HL-60/S4 treated with phorbol 12-myristate 13-acetate at 8.2 ng/mL for 4 days and 3 days (cell line): ENCODE results near the gene KRTCAP2.

Source experiments
- in situ Hi-C: fragments of 300-500 bp; cut with MboI; formaldehyde crosslinking; loops from 2 replicates; pipeline ENCODE4 v1.15.0; 2022; ENCODE audit warnings: low sequenced_read_pairs

The KRTCAP2 gene

GRCh38 chr1:155200920-155201319 is 27.8 kb upstream of the KRTCAP2 start:
- in situ Hi-C loops: no loop called here

- in situ Hi-C loops: loop anchor here (25.0 kb wide), 1 partner anchor 388 kb away; no protein-coding TSS in a partner anchor
Observed at GRCh38 chr1:155199792-155200191, 26.7 kb upstream of the KRTCAP2 start.

DNA sequence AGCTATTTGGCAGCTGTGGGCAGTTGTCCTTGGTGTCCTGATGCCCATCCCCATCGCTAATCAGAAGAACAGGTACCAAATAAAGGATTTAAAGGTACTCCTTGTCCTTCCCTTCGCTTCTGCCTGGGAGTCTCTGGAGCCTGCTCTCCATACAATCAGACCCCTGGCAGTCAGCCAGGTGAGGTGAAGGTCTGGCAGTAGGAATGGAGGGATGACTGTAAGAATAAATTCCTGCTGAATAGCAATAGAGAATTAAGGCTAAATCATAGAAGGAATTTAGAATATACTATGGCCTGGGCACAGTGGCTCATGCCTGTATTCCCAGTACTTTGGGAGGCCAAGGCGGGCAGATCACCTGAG is 25.4 kb upstream of the KRTCAP2 start:
- in situ Hi-C loops: loop anchor here (25.0 kb wide), 1 partner anchor 389 kb away; no protein-coding TSS in a partner anchor

GRCh38 chr1:155197901-155198546 is 24.9 kb upstream of the KRTCAP2 start:
- in situ Hi-C loops: loop anchor here (25.0 kb wide), 1 partner anchor 389 kb away; no protein-coding TSS in a partner anchor

DNA sequence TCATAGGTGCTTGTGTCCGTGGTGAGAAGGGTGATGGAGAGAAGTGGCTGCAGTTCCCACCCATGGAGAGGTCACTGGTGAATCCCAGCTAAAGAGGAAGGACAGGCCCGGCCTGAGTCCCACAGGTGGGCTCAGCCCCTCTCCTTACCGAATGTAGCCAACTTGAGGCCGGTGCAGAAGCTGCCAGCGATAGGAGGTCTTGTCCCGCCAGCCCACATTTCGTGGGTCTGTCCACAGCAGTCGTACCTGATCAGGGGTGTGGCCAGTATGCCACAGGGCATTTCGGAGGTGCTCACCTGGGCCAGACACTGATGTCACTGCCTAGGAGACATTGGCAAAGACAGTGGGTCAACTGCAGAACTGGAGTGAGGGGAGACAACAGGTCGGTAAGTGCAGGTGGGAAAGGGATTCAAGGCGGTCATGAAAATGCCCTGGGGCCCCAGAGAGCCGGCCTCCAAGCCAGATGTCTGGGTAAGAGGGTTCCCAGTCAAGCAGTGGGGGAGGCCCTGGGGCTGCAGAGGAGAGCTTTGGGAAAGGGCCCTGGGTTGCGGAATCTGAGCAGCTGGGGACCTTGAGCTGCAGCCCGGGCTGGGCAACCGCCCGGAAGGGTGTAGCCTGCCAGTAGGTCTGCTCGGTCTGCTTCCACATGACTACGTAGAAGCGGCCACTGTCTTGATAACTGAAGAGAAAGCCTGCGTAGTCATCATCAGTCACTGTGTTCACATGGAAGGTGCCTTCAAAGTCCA is 24.0 kb upstream of the KRTCAP2 start:
- in situ Hi-C loops: loop anchor here (25.0 kb wide), 1 partner anchor 390 kb away; no protein-coding TSS in a partner anchor

DNA sequence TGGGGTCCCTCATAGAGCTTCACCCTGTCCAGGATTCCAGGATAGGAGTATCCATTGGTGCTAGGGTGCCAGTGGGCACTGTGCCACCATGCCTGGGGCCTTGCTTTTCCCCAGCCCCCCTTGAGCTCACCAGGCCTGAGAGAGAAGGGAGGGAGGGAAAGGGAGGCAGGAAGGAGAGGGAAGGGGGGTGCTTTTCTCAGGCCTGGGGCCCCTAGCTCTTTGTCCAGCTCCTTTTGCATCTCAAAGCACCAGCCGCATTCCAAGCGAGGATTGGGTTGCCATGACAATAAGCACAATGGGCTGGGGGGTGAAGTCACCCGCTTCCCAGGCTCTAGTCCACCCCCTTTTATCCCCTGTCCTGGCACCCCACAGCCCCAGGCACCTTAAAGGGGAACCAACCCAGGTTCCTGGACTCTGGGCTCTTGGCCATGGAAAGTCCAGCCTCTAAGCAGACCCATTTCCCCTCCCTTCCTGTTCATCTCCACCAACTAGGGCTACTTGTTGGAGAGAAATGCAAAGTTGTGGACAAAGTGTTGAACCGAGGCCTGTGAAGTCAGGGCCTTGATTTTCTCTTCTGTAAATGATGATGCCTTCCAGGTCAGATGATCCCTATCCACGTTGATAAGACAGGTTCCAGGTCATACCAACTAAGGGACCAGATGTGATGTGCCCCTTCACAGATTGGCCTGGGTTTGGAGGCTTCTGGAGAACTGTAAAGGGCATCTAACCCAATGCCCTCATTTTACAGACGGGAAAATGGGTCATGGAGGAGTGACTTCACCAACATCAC is 23.2 kb upstream of the KRTCAP2 start:
- in situ Hi-C loops: loop anchor here (25.0 kb wide), 1 partner anchor 391 kb away; no protein-coding TSS in a partner anchor

DNA sequence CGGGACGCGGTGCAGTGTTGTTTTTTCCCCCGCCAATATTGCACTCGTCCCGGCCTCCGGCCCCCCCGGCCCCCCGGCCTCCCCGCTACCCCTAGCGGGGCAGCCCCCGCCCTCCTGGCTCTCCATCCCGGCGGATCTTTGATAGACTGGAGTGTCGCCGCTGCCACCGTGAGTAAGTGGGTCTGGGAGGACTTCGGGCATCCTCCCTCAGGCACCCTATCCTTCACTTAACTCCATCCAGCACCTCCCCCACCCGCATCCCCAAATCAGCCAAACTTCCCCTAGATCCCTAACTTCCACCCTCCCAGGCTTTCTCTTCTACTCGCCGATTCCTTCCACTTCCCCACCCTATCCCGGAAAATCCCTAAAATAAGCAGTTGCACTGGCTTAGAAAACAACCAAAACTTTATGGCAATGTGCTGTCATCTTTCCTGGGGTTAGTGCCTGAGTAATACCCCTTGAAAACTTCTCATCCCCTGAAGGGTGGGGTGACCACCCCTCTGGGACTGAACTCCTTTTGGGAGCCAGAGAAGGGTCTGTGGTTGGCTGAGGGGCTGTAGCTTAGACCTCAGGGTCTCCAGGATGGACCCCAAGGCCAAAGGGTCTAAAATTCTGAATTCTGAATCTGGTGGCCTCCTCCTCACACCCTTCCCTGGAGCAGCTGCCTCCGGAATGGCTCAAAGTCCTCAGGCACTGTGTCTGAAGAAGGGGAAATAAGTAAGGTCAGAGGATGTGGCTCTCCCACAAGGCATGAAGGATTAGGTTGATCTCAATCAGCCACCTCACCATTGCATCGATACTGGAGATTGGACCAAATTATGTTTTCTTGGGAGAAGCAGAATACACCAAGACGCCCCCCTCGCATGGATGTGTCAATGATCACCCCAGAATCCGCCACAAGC is 22.3 kb upstream of the KRTCAP2 start:
- in situ Hi-C loops: loop anchor here (25.0 kb wide), 1 partner anchor 392 kb away; no protein-coding TSS in a partner anchor

DNA sequence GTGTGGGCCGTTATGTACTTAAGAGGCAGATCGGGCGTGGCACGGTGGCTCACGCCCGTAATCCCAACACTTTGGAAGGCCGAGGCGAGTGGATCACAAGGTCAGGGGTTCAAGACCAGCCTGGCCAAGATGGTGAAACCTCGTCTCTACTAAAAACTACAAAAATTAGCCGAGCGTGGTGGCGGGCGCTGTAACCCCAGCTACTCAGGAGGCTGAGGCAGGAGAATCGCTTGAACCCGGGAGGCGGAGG is 20.8 kb upstream of the KRTCAP2 start:
- in situ Hi-C loops: loop anchor here (25.0 kb wide), 1 partner anchor 393 kb away; no protein-coding TSS in a partner anchor

DNA sequence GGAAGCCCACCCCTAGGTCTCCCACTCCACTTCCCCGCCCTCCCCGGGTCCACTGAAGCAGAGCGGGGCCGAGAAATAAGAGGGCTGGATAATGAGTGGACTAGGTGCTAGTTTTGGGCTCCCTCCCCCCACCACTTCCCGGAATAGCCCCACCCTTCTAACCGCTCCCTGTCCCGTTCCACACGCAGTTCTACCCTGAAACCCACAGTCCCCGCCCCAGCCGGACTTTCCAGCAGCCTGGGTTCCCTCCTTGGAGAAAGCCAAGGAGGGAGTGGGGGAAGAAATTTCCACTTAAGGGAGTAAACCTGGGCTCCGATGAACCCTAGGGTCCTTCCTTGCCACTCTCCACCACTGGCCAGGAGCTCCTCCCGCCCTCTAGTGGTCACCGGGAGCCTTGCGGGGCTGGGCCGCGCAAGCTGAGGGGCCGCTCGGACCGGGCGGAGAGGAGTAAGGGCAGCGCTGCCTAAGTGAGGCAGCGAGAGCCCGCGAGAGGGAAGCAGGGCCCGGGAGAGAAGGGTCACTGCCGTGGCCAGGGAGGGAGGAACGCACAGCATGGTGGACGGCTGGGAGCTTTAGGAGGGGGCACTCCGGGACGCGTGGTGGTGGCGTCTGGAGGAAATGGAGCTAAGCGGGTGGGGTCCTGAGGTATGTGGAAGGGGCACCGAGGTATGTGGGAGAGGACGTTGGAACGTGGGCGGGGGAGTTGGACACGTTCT is 20.3 kb upstream of the KRTCAP2 start:
- in situ Hi-C loops: loop anchor here (25.0 kb wide), 1 partner anchor 394 kb away; no protein-coding TSS in a partner anchor

GRCh38 chr1:155192346-155193274 is 19.5 kb upstream of the KRTCAP2 start:
- in situ Hi-C loops: loop anchor here (25.0 kb wide), 1 partner anchor 395 kb away; no protein-coding TSS in a partner anchor

GRCh38 chr1:155191904-155192303 is 18.8 kb upstream of the KRTCAP2 start:
- in situ Hi-C loops: loop anchor here (25.0 kb wide), 1 partner anchor 395 kb away; no protein-coding TSS in a partner anchor

DNA sequence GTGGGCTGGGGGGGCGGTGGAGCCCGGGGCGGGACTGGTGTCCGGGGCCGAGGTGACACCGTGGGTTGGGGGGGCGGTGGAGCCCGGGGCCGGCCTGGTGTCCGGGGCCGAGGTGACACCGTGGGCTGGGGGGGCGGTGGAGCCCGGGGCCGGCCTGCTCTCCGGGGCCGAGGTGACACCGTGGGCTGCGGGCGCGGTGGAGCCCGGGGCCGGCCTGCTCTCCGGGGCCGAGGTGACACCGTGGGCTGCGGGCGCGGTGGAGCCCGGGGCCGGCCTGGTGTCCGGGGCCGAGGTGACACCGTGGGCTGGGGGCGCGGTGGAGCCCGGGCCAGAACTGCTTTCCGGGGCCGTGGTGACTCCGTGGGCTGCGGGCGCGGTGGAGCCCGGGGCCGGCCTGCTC is 16.8 kb upstream of the KRTCAP2 start:
- in situ Hi-C loops: loop anchor here (25.0 kb wide), 1 partner anchor 397 kb away; no protein-coding TSS in a partner anchor

- in situ Hi-C loops: loop anchor here (25.0 kb wide), 1 partner anchor 399 kb away; no protein-coding TSS in a partner anchor
Observed at GRCh38 chr1:155188268-155188667, 15.2 kb upstream of the KRTCAP2 start.

- in situ Hi-C loops: loop anchor here (25.0 kb wide), 1 partner anchor 400 kb away; no protein-coding TSS in a partner anchor
Observed at GRCh38 chr1:155187456-155187891, 14.4 kb upstream of the KRTCAP2 start.

DNA sequence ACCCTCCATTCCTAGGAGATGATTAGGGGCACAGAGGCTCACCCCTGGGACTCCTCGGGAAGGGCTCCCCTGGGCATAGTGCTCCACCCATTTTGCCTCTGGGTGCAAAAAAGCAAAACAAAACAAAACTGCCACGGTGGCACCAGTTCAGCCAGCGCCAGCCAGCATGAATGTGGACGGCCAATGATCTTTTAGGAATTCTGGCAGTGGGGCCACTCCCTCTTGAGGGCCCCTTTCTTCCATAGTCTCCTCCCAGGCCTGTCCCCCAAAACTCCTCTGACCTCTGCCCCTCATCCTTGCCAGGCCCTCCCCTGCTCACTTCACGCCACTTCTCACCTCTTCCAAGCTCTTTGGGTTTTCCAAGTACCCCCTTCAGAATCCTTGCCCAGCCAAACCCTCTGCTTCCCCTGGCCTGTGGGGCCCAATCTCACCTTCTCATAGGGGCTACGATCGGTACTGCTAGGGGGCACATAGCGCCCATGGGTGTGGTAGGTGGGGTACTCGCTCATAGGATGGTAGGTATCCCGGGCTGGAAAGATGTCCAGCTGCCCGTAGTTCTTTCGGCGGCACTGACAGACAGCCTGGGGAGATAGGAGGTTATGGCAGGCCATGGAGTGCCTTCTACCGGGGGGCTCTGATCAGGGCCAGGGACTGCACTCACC is 13.8 kb upstream of the KRTCAP2 start:
- in situ Hi-C loops: loop anchor here (25.0 kb wide), 1 partner anchor 400 kb away; no protein-coding TSS in a partner anchor

DNA sequence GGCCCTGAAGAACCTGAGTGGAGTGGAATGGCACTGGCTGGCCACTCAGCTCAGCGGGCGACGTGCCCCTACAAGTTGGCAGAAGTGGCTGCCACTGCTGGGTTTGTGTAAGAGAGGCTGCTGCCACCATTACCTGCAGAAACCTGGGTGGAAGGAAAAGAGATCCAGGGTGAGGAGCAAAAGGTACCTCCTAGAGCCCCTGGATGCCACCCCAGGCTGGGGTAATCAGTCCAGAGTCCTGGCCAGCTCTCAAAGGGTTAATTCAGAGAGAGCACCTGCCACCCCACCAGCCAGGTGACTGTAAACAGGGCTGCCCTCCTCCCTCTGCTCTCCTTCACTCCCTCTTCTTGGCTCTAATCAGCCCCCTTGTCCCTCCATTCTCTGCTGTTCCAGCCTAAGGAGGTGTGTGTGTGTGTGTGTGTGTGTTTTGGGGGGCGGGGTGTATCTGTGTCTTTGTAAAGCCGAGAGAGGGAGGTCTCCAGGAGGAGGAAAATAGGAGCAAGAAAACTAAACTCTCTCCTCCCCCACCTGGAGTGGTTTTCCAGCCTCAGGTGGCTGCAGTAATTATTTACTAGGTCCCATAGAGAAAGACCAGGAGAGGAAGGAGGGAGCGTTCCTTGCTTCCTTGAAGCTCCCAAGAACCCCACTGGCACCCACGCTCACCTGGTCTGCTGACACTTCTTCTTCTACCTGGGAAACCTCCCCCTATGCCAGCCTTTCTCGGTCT is 13.1 kb upstream of the KRTCAP2 start:
- in situ Hi-C loops: loop anchor here (25.0 kb wide), 1 partner anchor 401 kb away; no protein-coding TSS in a partner anchor

DNA sequence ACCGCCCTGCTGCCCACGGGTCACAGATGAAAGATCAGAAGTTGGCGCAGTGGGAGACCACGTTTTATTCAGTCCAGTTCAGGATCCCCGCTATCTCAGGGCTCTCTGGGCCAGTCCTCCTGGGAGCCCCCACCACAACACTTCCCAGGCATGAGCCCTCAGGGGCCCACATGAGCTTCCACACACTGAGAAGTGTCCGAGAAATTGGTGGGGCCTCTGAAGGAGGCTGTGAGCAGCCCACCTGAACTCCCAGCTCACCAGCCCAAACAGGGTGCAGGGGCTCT is 12.6 kb upstream of the KRTCAP2 start:
- in situ Hi-C loops: loop anchor here (25.0 kb wide), 1 partner anchor 402 kb away; no protein-coding TSS in a partner anchor
